Measurements from ENCODE around the gene SEPTIN3.
A peak's percentile ranks its signal among the peaks of the same experiment; 100 is the strongest.
"Not testable (repeated sequence)": the region's sequence is repeated elsewhere in the genome, so short reads cannot be mapped to it uniquely, and the experiment has no call there.

The SEPTIN3 gene

GRCh38 chr22:41943661-41944209, 25.5 kb upstream of the SEPTIN3 start:
- no peak for DNase-seq

- DNase-seq: peak; percentile 96
Measured at GRCh38 chr22:41946629-41947423, 22.4 kb upstream of the SEPTIN3 start, which contains the start of gene CENPM. TSS of gene CENPM (minus strand) at chr22:41947152. CDS start at chr22:41947076, 76 bp downstream.

DNA sequence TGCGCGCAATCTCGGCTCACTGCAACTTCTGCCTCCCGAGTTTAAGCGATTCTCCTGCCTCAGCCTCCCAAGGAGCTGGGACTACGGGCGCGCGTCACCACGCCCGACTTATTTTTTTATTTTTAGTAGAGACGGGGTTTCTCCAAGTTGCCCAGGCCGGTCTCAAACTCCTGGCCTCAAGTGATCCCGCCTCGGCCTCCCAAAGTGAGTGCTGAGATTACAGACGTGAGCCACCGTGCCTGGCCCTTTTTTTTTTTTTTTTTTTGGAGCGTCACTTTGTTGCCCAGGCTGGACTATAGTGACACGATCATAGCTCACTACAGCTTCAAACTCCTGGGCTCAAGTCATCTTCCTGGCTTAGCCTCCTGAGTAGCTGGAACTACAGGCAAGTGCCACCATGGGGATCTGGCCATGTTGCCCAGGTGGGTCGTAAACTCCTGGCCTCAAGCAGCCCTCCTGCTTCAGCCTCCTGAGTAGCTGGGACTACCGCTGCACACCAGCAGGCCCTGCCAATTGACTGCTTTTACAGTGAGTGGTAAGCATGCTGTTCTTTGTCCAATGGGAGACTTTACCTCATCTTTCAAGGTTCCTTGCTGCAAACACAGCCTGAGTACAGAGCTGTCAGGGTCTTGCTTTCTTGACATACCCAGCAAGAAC, 21.7 kb upstream of the SEPTIN3 start:
- DNase-seq: no peak

- no peak for DNase-seq
Measured at GRCh38 chr22:41948142-41948541, 21.1 kb upstream of the SEPTIN3 start.

DNA sequence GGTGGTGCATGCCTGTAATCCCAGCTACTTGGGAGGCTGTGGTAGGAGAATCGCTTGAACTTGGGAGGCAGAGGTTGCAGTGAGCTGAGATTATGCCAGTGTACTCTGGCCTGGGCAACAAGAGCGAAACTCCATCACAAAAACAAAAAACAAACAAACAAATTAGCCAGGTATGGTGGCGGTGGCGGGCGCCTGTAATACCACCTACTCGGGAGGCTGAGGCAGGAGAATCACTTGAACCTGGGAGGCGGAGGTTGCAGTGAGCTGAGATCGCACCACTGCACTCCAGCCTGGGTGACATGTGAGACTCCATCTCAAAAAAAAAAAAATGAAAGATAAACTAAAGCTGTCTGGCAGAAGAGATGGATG, 20.3 kb upstream of the SEPTIN3 start:
- not testable (repeated sequence) for DNase-seq

- no peak for DNase-seq
Measured at GRCh38 chr22:41949297-41949965, 19.8 kb upstream of the SEPTIN3 start.

DNA sequence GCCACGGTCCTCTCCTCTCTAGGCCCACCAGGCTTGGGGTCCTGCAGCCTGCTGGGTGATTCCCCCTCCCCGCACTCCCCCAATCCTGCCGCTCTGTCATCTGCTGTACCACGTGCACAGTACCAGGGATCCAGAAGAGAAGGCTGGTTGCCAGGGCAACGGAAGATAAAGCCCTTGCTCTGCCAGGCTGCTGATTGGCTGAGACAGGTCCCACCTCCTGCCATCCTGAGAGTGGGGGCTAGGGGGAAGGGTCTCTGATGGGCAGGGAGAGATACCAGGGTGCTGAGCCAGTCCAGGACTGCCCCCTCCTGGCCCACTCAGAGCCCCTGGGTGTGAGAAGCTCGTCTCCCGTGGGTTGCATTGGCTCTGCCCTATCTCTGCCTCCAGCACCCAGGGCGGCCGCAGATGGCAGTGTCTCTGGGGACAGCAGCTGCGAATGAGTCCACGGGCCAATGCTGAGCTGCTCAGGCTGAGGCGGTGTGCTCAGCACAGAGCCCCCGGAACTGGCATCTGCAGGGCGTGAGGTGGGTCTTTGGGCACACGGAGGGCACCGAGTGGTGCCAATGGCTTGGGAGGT, 17.3 kb upstream of the SEPTIN3 start, which contains the start of gene SMIM45:
SMIM45 (plus strand) TSS at position 253 of the 577 bp plus-strand sequence.
- peak; percentile 96 for DNase-seq

- DNase-seq: no peak
Measured at GRCh38 chr22:41952713-41953112, 16.5 kb upstream of the SEPTIN3 start.

GRCh38 chr22:41957941-41958556, 11.2 kb upstream of the SEPTIN3 start:
- no peak for DNase-seq

- no peak for DNase-seq
Measured at GRCh38 chr22:41963453-41964111, 5.7 kb upstream of the SEPTIN3 start.

DNA sequence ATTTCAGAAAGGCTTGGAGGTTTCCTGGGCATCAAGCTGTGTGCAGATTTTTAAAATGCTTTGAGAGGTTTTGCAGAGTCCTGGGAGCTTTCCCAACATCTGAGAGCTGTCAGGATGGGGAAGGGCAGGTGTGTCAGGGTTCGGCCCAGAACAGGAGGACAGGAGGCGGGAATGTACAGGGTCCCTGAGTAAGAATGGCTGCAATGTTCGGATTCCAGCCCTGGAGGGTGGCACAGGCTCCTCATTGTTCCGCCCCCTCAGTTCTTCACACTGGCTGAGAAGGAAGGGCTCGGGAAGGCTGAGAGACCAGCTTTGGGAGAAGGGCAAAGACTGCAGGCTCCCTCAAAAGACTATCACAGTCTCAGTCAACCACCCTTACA, 5.1 kb upstream of the SEPTIN3 start:
- DNase-seq: no peak

GRCh38 chr22:41966225-41966606, 3.0 kb upstream of the SEPTIN3 start:
- no peak for DNase-seq

GRCh38 chr22:41966607-41967240, 2.5 kb upstream of the SEPTIN3 start:
- peak; percentile 39 for DNase-seq

- no peak for DNase-seq
Measured at GRCh38 chr22:41968601-41969000, 642 bp upstream of the SEPTIN3 start.

DNA sequence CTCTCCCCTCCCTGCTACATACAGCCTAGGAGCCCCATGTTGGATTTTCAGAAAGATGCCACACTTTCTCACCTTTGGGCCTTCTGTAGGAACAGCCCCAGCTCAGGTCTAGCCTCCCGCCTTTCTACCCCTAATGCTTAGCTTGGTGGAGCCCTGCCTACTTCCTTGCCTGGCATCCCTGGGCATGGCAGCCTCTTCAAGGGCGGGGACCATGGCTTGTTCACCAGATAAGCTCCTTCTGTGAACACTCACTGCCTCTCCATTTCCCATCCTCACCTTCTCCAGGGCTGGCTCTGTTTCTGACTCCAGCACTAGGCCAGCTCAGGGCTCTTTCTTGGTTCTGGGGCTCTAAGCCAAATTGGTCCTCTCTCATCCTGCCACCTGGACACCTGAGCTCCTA, 1.4 kb downstream of the SEPTIN3 start:
- DNase-seq: no peak

- no peak for DNase-seq
Measured at GRCh38 chr22:41971431-41971830, 2.2 kb downstream of the SEPTIN3 start.

DNA sequence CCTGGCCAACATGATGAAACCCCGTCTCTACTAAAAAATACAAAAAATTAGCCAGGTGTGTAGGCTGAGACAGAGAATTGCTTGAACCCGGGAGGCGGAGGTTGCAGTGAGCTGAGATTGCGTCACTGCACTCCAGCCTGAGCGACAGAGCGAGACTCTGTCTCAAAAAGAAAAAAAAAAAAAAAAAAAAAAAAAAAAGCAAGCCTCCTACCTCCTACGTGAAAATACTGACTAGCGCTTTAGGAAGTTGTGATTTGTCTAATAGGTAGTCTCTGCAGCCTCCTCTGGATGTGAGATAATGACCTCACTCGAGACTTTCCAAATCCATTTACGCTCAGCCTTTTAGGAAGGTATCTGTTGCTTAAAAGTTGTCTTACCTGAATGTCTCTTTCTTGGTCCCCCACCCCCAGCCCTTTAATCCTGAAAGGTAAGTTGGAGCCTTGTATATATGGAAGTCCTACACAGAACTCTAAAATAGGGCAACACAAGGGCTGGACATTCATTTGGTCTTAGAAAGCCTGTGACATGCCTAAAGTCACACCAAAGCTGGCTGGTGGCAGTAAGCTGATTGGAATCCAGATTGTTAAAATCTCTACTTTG, 5.5 kb downstream of the SEPTIN3 start:
- no peak for DNase-seq

DNA sequence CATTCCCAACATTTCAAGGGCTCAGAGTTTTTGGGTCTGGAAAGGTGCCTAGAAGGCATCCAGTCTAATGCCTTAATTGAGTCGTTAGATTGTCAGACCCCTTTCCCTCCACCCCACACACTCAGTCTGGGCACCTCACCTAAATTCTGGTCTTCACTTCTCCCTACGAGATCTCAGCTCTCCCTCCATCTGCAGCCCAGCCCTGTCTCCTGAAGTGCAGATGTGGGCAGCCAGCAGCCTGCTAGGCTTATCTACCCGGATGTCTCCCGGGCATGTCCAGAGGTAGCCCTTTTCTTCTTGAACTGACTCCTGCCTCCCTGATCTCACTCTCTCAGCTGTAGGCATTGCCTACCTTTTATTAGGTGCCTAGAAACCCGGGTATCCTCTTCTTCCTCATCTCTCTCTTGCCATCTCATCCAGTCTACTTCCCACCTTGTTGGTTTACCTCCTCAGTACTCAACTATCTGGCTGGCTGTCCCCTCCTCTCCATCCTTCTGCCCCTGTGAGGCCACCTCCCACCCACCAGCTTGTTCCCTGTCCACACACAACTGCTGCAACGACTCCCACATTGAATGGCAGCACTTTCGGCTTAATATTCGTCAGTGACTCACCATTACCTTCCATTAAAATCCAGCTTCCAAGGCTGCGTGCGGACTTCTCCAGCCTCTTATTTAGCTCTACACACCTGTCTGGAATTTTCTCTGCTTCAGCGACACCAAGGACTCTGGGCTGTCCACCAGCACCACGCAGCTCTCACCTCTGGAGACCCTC, 6.2 kb downstream of the SEPTIN3 start:
- DNase-seq: no peak

- DNase-seq: no peak
Measured at GRCh38 chr22:41976070-41976901, 7.0 kb downstream of the SEPTIN3 start.

Data from NCI-H1694 (cell line).